ENCODE measurements around the gene KCNQ1.

DNA sequence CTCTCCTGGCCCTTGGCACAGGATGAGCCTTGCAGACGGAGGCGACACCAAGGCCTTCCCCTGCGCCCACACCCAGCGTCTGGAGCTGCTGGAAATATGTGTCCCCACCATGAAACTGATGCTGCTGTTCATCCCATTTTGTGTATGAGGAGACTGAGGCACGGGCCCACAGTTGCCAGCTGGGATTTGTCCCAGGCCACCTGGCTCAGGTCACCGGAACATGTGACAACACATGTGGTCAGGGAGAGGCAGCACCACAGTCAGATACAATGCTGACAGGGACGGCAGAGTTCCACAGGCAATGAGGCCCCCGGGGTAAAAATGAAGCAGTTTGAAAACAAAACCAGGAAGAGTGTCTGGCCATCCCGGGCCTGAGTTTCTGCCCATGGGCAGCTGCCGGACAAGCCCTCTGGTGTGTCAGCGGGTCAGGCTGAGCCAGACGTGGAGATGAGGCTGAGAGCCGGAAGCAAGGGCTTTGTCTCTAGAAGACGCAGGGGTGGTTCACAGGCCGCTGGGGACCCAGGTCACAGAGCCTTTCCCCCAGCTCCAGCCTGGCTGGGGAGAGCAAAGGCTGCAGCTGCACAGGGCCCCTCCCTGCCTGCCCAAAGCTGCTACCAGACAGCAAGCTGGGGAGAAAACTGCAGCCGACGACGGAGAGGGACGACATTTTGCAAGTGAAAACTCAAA, 360.0 kb downstream of the KCNQ1 start:
- TF ChIP-seq, protein P1, sequence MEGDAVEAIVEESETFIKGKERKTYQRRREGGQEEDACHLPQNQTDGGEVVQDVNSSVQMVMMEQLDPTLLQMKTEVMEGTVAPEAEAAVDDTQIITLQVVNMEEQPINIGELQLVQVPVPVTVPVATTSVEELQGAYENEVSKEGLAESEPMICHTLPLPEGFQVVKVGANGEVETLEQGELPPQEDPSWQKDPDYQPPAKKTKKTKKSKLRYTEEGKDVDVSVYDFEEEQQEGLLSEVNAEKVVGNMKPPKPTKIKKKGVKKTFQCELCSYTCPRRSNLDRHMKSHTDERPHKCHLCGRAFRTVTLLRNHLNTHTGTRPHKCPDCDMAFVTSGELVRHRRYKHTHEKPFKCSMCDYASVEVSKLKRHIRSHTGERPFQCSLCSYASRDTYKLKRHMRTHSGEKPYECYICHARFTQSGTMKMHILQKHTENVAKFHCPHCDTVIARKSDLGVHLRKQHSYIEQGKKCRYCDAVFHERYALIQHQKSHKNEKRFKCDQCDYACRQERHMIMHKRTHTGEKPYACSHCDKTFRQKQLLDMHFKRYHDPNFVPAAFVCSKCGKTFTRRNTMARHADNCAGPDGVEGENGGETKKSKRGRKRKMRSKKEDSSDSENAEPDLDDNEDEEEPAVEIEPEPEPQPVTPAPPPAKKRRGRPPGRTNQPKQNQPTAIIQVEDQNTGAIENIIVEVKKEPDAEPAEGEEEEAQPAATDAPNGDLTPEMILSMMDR (IDR thresholded peaks at IDR 0.05; ENCODE audit: poor library complexity, severe bottlenecking) = no peak
- TF ChIP-seq EZH2 (IDR thresholded peaks at IDR 0.05; ENCODE audit: borderline replicate concordance, insufficient read depth, low read length, poor library complexity, severe bottlenecking) = no peak
- no peak for TF ChIP-seq TAF1 (IDR thresholded peaks at IDR 0.05; ENCODE audit: low read depth)
- TF ChIP-seq POLR2AphosphoS5 (IDR thresholded peaks at IDR 0.05) = no peak
- TF ChIP-seq, protein P2, sequence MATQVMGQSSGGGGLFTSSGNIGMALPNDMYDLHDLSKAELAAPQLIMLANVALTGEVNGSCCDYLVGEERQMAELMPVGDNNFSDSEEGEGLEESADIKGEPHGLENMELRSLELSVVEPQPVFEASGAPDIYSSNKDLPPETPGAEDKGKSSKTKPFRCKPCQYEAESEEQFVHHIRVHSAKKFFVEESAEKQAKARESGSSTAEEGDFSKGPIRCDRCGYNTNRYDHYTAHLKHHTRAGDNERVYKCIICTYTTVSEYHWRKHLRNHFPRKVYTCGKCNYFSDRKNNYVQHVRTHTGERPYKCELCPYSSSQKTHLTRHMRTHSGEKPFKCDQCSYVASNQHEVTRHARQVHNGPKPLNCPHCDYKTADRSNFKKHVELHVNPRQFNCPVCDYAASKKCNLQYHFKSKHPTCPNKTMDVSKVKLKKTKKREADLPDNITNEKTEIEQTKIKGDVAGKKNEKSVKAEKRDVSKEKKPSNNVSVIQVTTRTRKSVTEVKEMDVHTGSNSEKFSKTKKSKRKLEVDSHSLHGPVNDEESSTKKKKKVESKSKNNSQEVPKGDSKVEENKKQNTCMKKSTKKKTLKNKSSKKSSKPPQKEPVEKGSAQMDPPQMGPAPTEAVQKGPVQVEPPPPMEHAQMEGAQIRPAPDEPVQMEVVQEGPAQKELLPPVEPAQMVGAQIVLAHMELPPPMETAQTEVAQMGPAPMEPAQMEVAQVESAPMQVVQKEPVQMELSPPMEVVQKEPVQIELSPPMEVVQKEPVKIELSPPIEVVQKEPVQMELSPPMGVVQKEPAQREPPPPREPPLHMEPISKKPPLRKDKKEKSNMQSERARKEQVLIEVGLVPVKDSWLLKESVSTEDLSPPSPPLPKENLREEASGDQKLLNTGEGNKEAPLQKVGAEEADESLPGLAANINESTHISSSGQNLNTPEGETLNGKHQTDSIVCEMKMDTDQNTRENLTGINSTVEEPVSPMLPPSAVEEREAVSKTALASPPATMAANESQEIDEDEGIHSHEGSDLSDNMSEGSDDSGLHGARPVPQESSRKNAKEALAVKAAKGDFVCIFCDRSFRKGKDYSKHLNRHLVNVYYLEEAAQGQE (IDR thresholded peaks at IDR 0.05; ENCODE audit: borderline replicate concordance) = no peak
- no peak for TF ChIP-seq SMC3 (conservative IDR thresholded peaks at IDR 0.05; ENCODE audit: poor library complexity)

All from neural cell (in vitro differentiated cells).